Mesendoderm (in vitro differentiated cells): ENCODE data around the gene VWDE.

Experiments used
- DNase-seq: peaks from one replicate; pipeline ENCODE4 v3.0.0; 2013
- H2AK5ac ChIP-seq: 2 replicates; pipeline ENCODE4 v1.6.1; 2013; ENCODE audit warnings: low read length, inconsistent platforms
- H2BK120ac ChIP-seq: 2 replicates; pipeline ENCODE4 v1.6.1; 2013; ENCODE audit warnings: low read depth, mild to moderate bottlenecking, low read length, moderate library complexity, mixed read lengths
- H2BK15ac ChIP-seq: replicated peaks from 2 replicates; pipeline ENCODE4 v1.6.1; 2013; ENCODE audit warnings: low read depth, mild to moderate bottlenecking, moderate library complexity
- H2BK5ac ChIP-seq: 2 replicates; pipeline ENCODE4 v1.6.1; 2013; ENCODE audit warnings: low read length, inconsistent platforms
- H3K18ac ChIP-seq: 2 replicates; pipeline ENCODE4 v1.6.1; 2013; ENCODE audit warnings: mild to moderate bottlenecking, low read length, mixed read lengths
- H3K23ac ChIP-seq: one replicate; pipeline ENCODE4 v1.6.1; 2013; ENCODE audit warnings: low read length
- H3K27ac ChIP-seq: 2 replicates; pipeline ENCODE4 v1.5.1; 2013; ENCODE audit warnings: low read depth, mild to moderate bottlenecking, inconsistent platforms, low read length, moderate library complexity
- H3K27me3 ChIP-seq: 2 replicates; pipeline ENCODE4 v1.6.1; 2013; ENCODE audit warnings: low read length, control low read depth, mild to moderate bottlenecking, inconsistent platforms; ENCODE audit not compliant: insufficient read depth, poor library complexity
- H3K36me3 ChIP-seq: 2 replicates; pipeline ENCODE4 v1.6.1; 2013; ENCODE audit warnings: low read length, inconsistent platforms; ENCODE audit not compliant: control insufficient read depth, insufficient read depth
- H3K4ac ChIP-seq: one replicate; pipeline ENCODE4 v1.6.1; 2013; ENCODE audit warnings: low read depth, mild to moderate bottlenecking, low read length, moderate library complexity
- H3K4me1 ChIP-seq: 2 replicates; pipeline ENCODE4 v1.6.1; 2013; ENCODE audit warnings: low read depth, low read length, inconsistent platforms; ENCODE audit not compliant: control insufficient read depth
- H3K4me2 ChIP-seq: 2 replicates; pipeline ENCODE4 v1.6.1; 2013; ENCODE audit warnings: low read length
- H3K4me3 ChIP-seq: 2 replicates; pipeline ENCODE4 v1.5.1; 2013; ENCODE audit warnings: mild to moderate bottlenecking, low read length
- H3K56ac ChIP-seq: one replicate; pipeline ENCODE4 v1.6.1; 2013; ENCODE audit warnings: low read length
- H3K79me1 ChIP-seq: 2 replicates; pipeline ENCODE4 v1.6.1; 2013; ENCODE audit warnings: low read length, inconsistent platforms
- H3K79me2 ChIP-seq: 2 replicates; pipeline ENCODE4 v1.6.1; 2013; ENCODE audit warnings: mild to moderate bottlenecking, low read length; ENCODE audit not compliant: control insufficient read depth, insufficient read depth
- H3K9ac ChIP-seq: 2 replicates; pipeline ENCODE4 v1.6.1; 2013; ENCODE audit warnings: low read length, inconsistent platforms
- H4K5ac ChIP-seq: one replicate; pipeline ENCODE4 v1.6.1; 2013; ENCODE audit warnings: low read length
- H4K8ac ChIP-seq: one replicate; pipeline ENCODE4 v1.6.1; 2013; ENCODE audit warnings: low read depth, mild to moderate bottlenecking, control low read depth, low read length, moderate library complexity
- WGBS: extraction: QIAGEN DNeasy Blood & Tissue Kit; methylation state at CpG from one replicate; pipeline ENCODE4 v1.1.7; 2013; ENCODE audit warnings: low lambda C conversion rate, missing lambda C conversion rate; ENCODE audit not compliant: insufficient coverage; ENCODE audit errors: extremely low coverage; 5-methylcytosine and 5-hydroxymethylcytosine counted together

The VWDE gene

DNA sequence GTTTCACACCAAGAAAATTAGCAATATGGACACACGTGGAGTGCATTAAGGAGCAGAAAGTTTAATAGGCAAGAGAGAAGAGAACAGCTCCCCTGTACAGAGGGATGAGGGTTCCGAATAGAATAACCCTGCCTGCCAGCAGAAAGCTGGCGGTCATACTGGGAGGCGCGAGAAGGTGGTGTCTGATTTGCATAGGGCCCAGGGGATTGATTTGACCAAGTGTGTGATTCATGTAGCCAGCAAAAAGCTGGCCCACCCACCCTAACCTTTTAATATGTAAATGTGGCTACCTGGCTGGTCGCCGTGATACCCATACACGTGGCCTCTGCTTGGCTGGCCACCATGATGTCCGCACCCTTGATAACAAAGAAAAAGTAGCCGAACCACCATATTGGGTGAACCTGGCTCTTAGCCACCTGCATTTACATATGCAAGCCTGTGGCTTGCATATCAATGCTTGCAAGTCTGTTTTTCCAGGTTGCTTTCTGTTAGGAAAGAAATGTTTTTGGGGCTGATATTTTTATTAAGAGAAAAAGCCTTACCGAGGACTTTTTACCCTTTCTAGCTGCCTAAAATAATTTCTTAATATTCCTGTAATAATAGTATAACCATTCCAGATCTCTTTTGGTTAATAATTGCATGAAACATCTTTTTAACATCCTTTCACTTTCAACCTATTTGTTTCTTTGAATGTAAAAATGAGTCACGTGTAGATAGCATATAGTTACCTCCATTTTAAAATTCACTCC is 20.5 kb upstream of the VWDE start:
- Histone ChIP-seq H4K8ac (no peak overlapping the region), H3K27me3 (no peaks in the 10 kb centered on the region), H3K79me1 (no peaks in the 10 kb centered on the region), H3K4me2 (no peak overlapping the region), H3K4me3 (no peak overlapping the region), H3K56ac (peak overlapping the region; percentile 28), H2BK15ac (no peak overlapping the region), H3K79me2 (no peaks in the 10 kb centered on the region), H3K27ac (no peak overlapping the region), H3K18ac (no peak overlapping the region), H3K4me1 (peaks cover 4% of the 10 kb centered on the region), H2BK5ac (no peak overlapping the region), H2AK5ac (no peak overlapping the region), H4K5ac (no peak overlapping the region), H2BK120ac (no peak overlapping the region), H3K23ac (no peak overlapping the region), H3K9ac (no peak overlapping the region), H3K4ac (no peak overlapping the region), H3K36me3 (no peaks in the 10 kb centered on the region)
- peak; percentile 52 for DNase-seq
- WGBS: no CpG with 5 or more reads among the region's 12 CpGs

DNA sequence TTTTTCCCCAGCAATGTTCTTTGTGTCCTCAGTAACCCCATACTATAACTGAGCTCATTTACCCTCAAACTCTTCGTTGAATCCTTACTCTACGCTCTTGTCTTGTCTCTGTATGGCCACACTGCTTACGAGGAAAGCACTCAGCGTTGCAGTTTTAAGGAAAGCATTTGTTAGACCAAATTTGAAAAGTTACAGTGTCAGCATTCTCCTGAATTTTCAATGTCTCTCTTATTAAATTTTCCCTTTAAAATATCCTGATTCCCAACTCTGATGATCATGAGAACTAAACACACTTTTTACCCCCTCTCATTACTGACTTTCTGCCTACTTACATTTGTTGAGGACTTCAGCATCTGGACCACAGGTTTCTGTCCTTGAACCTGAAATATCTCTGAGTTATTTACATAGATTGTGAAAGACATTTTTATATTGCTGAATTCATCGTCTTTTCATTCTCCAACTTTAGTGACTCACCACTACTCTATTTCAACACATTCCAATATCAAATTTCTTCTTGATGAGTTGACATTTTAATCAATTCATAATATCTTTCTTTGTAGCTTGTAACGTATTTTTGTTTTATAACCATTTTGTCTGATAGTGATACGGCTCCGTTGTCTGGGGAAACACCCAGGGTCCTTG is 19.8 kb upstream of the VWDE start:
- H2BK15ac ChIP-seq: peak overlapping the region; percentile 64
- H3K23ac ChIP-seq: no peak overlapping the region
- H2BK120ac ChIP-seq: no peak overlapping the region
- no peak overlapping the region for H3K18ac ChIP-seq
- H4K8ac ChIP-seq: no peak overlapping the region
- no peak overlapping the region for H3K9ac ChIP-seq
- no peak overlapping the region for H3K4me2 ChIP-seq
- H3K27me3 ChIP-seq: no peaks in the 10 kb centered on the region
- H2BK5ac ChIP-seq: no peak overlapping the region
- peaks cover 4% of the 10 kb centered on the region for H3K4me1 ChIP-seq
- H3K79me2 ChIP-seq: no peaks in the 10 kb centered on the region
- no peak overlapping the region for H3K27ac ChIP-seq
- H3K4ac ChIP-seq: no peak overlapping the region
- H4K5ac ChIP-seq: no peak overlapping the region
- no peak overlapping the region for H3K56ac ChIP-seq
- no peaks in the 10 kb centered on the region for H3K36me3 ChIP-seq
- H3K4me3 ChIP-seq: no peak overlapping the region
- DNase-seq: peak; percentile 11
- no peak overlapping the region for H2AK5ac ChIP-seq
- WGBS: 80% methylated on average over 1 of the region's 8 CpGs
- H3K79me1 ChIP-seq: no peaks in the 10 kb centered on the region

DNA sequence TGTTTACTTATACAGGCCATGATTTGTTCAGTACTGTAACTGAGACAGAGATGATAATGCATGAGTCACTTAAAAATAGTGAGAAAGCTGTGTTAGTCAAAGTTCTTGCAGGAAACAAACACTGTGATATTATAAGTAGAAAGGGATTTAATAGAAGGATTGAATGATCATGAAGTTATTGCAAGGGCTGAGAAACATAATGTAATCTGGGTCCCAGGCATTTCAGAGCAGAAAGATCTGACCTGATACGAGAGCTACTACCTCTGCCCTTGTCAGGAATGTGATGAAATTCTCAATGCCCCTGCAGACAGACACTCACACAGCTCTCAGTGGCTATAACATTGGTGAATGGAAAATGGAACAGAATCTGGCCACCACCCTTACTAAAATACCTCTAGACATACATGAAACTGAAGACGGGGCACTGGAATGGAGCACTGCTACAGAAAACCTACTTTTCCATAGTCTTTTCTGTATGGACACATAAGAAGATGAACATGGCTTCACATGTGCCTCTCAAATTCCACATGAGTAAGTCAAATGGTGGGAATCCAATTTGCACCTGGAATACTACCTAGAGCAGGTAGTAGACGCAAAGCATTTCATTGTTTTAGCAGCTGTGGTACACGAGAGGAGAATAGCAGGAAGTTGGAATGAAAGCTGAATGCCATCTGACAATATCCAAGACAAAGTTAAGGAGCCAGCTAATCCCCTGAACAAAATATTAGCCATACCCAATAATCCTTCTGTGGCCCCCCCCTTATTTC is 19.1 kb upstream of the VWDE start:
- no peak overlapping the region for H3K4me3 ChIP-seq
- no CpG with 5 or more reads among the region's 4 CpGs for whole genome bisulfite sequencing
- H2AK5ac ChIP-seq: no peak overlapping the region
- H2BK5ac ChIP-seq: no peak overlapping the region
- no peaks in the 10 kb centered on the region for H3K36me3 ChIP-seq
- no peak overlapping the region for H3K9ac ChIP-seq
- no peak overlapping the region for H3K23ac ChIP-seq
- H3K4ac ChIP-seq: peak overlapping the region; percentile 31
- no peak overlapping the region for H4K5ac ChIP-seq
- peak; percentile 39 for DNase-seq
- no peak overlapping the region for H3K27ac ChIP-seq
- no peak overlapping the region for H2BK15ac ChIP-seq
- no peaks in the 10 kb centered on the region for H3K79me2 ChIP-seq
- H3K79me1 ChIP-seq: no peaks in the 10 kb centered on the region
- H4K8ac ChIP-seq: no peak overlapping the region
- peaks cover 4% of the 10 kb centered on the region for H3K4me1 ChIP-seq
- H3K18ac ChIP-seq: no peak overlapping the region
- no peak overlapping the region for H3K56ac ChIP-seq
- H2BK120ac ChIP-seq: no peak overlapping the region
- no peak overlapping the region for H3K4me2 ChIP-seq
- H3K27me3 ChIP-seq: no peaks in the 10 kb centered on the region

DNA sequence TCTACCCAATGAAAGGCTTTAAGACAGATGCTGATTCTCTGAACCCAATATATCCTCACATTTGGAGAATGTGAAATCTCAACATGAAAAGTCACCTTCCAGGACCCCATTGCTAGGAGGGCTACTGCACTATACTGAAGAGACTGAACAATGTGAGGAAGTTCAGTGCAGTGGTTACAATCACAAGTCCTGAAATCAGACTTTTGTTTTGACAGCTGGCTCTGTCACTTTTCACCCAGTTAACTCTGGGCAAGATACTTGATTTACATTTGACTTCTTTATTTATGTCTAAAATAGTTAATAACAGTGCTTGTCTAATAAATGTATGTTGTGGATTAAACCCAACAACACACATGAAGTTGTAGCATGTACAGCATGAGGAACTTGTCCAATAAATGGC is 14.8 kb upstream of the VWDE start:
- no peaks in the 10 kb centered on the region for H3K27me3 ChIP-seq
- H3K4me2 ChIP-seq: no peak overlapping the region
- no peak for DNase-seq
- H3K79me2 ChIP-seq: no peaks in the 10 kb centered on the region
- no peak overlapping the region for H3K27ac ChIP-seq
- H3K23ac ChIP-seq: no peak overlapping the region
- H3K18ac ChIP-seq: no peak overlapping the region
- H4K5ac ChIP-seq: no peak overlapping the region
- H3K4ac ChIP-seq: no peak overlapping the region
- H3K79me1 ChIP-seq: no peaks in the 10 kb centered on the region
- no peak overlapping the region for H4K8ac ChIP-seq
- H2BK120ac ChIP-seq: no peak overlapping the region
- no peak overlapping the region for H2BK5ac ChIP-seq
- no peaks in the 10 kb centered on the region for H3K36me3 ChIP-seq
- peaks cover 4% of the 10 kb centered on the region for H3K4me1 ChIP-seq
- no peak overlapping the region for H2AK5ac ChIP-seq
- no peak overlapping the region for H2BK15ac ChIP-seq
- no peak overlapping the region for H3K4me3 ChIP-seq
- H3K56ac ChIP-seq: no peak overlapping the region
- H3K9ac ChIP-seq: no peak overlapping the region

DNA sequence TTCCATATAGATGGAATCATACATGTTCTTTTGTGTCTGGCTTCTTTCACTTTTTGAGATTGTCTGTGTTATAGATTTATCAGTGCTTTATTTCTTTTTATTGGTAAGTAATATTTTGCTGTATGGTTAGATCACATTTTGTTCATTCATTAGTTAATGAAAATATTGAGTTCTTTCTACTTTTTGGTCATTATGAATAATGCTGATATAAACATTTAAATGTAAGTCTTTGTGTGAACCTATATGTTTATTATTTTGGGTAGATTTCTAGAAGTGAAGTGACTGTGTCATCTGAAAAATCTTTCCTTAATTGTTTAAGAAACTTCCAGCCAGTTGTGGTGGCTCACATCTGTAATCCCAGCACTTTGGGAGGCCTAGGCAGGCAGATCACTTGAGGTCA is 11.4 kb upstream of the VWDE start:
- no peak overlapping the region for H3K4ac ChIP-seq
- no peak overlapping the region for H3K4me3 ChIP-seq
- H3K27me3 ChIP-seq: no peaks in the 10 kb centered on the region
- no peak overlapping the region for H2AK5ac ChIP-seq
- no peak overlapping the region for H3K56ac ChIP-seq
- no peak for DNase-seq
- no peaks in the 10 kb centered on the region for H3K36me3 ChIP-seq
- no peak overlapping the region for H4K8ac ChIP-seq
- no peaks in the 10 kb centered on the region for H3K79me1 ChIP-seq
- no peak overlapping the region for H3K9ac ChIP-seq
- no peak overlapping the region for H4K5ac ChIP-seq
- H2BK15ac ChIP-seq: no peak overlapping the region
- H3K79me2 ChIP-seq: no peaks in the 10 kb centered on the region
- no peak overlapping the region for H2BK120ac ChIP-seq
- H3K18ac ChIP-seq: no peak overlapping the region
- H2BK5ac ChIP-seq: no peak overlapping the region
- no peak overlapping the region for H3K27ac ChIP-seq
- no peak overlapping the region for H3K23ac ChIP-seq
- H3K4me1 ChIP-seq: no peaks in the 10 kb centered on the region
- H3K4me2 ChIP-seq: no peak overlapping the region
